ENCODE results near the gene SDF4. TPM values are rescaled to one million over a fixed set of nuclear protein-coding genes. Genes with fewer than 3 reads are reported as not detected.

Gene SDF4
- total RNA-seq, 1 experiment from 2014 or later, result 94.2 TPM

GRCh38 chr1:1222575-1223225, 9.1 kb downstream of the SDF4 start:
- DNase-seq (ENCODE audit: low read depth, low spot score), result no peak
- in situ Hi-C loops (cut with HindIII; ENCODE audit: low pct_unique_long_range_greater_than_20kb, low sequenced_read_pairs), result no loop called here

- no peak for DNase-seq (ENCODE audit: low read depth, low spot score)
- in situ Hi-C loops (cut with HindIII; ENCODE audit: low pct_unique_long_range_greater_than_20kb, low sequenced_read_pairs), result no loop called here
Observed at GRCh38 chr1:1221887-1222574, 9.8 kb downstream of the SDF4 start.

GRCh38 chr1:1220197-1220596, 11.6 kb downstream of the SDF4 start:
- in situ Hi-C loops (cut with HindIII; ENCODE audit: low pct_unique_long_range_greater_than_20kb, low sequenced_read_pairs), result no loop called here
- DNase-seq (ENCODE audit: low read depth, low spot score), result no peak

GRCh38 chr1:1219341-1219740, 12.5 kb downstream of the SDF4 start:
- no peak for DNase-seq (ENCODE audit: low read depth, low spot score)
- in situ Hi-C loops (cut with HindIII; ENCODE audit: low pct_unique_long_range_greater_than_20kb, low sequenced_read_pairs), result no loop called here

- no peak for DNase-seq (ENCODE audit: low read depth, low spot score)
- in situ Hi-C loops (cut with HindIII; ENCODE audit: low pct_unique_long_range_greater_than_20kb, low sequenced_read_pairs), result no loop called here
Observed at GRCh38 chr1:1218524-1219200, 13.1 kb downstream of the SDF4 start.

- DNase-seq (ENCODE audit: low read depth, low spot score), result no peak
- in situ Hi-C loops (cut with HindIII; ENCODE audit: low pct_unique_long_range_greater_than_20kb, low sequenced_read_pairs), result no loop called here
Observed at GRCh38 chr1:1217621-1218523, 13.9 kb downstream of the SDF4 start.

- no peak for DNase-seq (ENCODE audit: low read depth, low spot score)
- in situ Hi-C loops (cut with HindIII; ENCODE audit: low pct_unique_long_range_greater_than_20kb, low sequenced_read_pairs), result no loop called here
Observed at GRCh38 chr1:1216770-1217620, 14.8 kb downstream of the SDF4 start.

GRCh38 chr1:1215881-1216605, 15.8 kb downstream of the SDF4 start:
- in situ Hi-C loops (cut with HindIII; ENCODE audit: low pct_unique_long_range_greater_than_20kb, low sequenced_read_pairs), result no loop called here
- no peak for DNase-seq (ENCODE audit: low read depth, low spot score)

- no peak for DNase-seq (ENCODE audit: low read depth, low spot score)
- in situ Hi-C loops (cut with HindIII; ENCODE audit: low pct_unique_long_range_greater_than_20kb, low sequenced_read_pairs), result no loop called here
Observed at GRCh38 chr1:1215080-1215676, 16.6 kb downstream of the SDF4 start.

GRCh38 chr1:1213345-1214265, 18.2 kb downstream of the SDF4 start, which contains the start of gene TNFRSF4:
Gene TNFRSF4, minus strand, starts transcription at chr1:1214153. Its CDS starts 26 bp downstream, at chr1:1214127.
- DNase-seq (ENCODE audit: low read depth, low spot score), result no peak
- in situ Hi-C loops (cut with HindIII; ENCODE audit: low pct_unique_long_range_greater_than_20kb, low sequenced_read_pairs), result no loop called here

- DNase-seq (ENCODE audit: low read depth, low spot score), result no peak
- in situ Hi-C loops (cut with HindIII; ENCODE audit: low pct_unique_long_range_greater_than_20kb, low sequenced_read_pairs), result no loop called here
Observed at GRCh38 chr1:1212780-1213344, 18.9 kb downstream of the SDF4 start.

GRCh38 chr1:1211541-1212441, 20.0 kb downstream of the SDF4 start:
- no peak for DNase-seq (ENCODE audit: low read depth, low spot score)

GRCh38 chr1:1210726-1211540, 20.9 kb downstream of the SDF4 start:
- in situ Hi-C loops (cut with HindIII; ENCODE audit: low pct_unique_long_range_greater_than_20kb, low sequenced_read_pairs), result no loop called here
- no peak for DNase-seq (ENCODE audit: low read depth, low spot score)

More at GRCh38 chr1:1211541-1212441, 20.0 kb downstream of the SDF4 start:
- in situ Hi-C loops (cut with HindIII; ENCODE audit: low pct_unique_long_range_greater_than_20kb, low sequenced_read_pairs), result no loop called here
